HepG2 (cell line): ENCODE data around the gene E2F1. TPM values are rescaled to one million over a fixed set of nuclear protein-coding genes. Genes with fewer than 3 reads are reported as not detected.
A peak's percentile ranks its signal among the peaks of the same experiment; 100 is the strongest.

Experiments used
- FOXJ3 ChIP-seq: sonication (generic); formaldehyde crosslinking; IDR thresholded peaks from 2 replicates; pipeline ENCODE4 v1.4.0; 2020; ENCODE audit warnings: missing genetic modification reagents, mild to moderate bottlenecking, borderline replicate concordance
- FOXK2 ChIP-seq: fragments of 450-650 bp; IDR thresholded peaks from 2 replicates; pipeline ENCODE4 v1.6.1; 2016
- HHEX ChIP-seq: IDR thresholded peaks from 2 replicates; pipeline ENCODE4 v1.6.1; 2016; ENCODE audit warnings: control low read depth
- KLF11 ChIP-seq: IDR thresholded peaks from 2 replicates; pipeline ENCODE4 v1.6.1; 2016; ENCODE audit warnings: missing compliant biosample characterization
- RNF219 ChIP-seq: sonication (generic); formaldehyde crosslinking; IDR thresholded peaks from 2 replicates; pipeline ENCODE4 v1.5.0; 2020; ENCODE audit warnings: mild to moderate bottlenecking, missing genetic modification reagents
- TEF ChIP-seq: sonication (generic); formaldehyde crosslinking; IDR thresholded peaks from 2 replicates; pipeline ENCODE4 v1.5.0; 2020; ENCODE audit warnings: missing genetic modification reagents
- TOPORS ChIP-seq: sonication (generic); formaldehyde crosslinking; IDR thresholded peaks from 2 replicates; pipeline ENCODE4 v1.8.0; 2023; ENCODE audit warnings: mild to moderate bottlenecking, missing genetic modification reagents
- TRIM24 ChIP-seq: sonication (generic); formaldehyde crosslinking; IDR thresholded peaks from 2 replicates; pipeline ENCODE4 v1.8.0; 2022; ENCODE audit warnings: mild to moderate bottlenecking, missing genetic modification reagents
- ZFP36 ChIP-seq: fragments of 150-350 bp; IDR thresholded peaks from 2 replicates; pipeline ENCODE4 v1.6.1; 2018; ENCODE audit warnings: borderline replicate concordance, low read length, low read depth; ENCODE audit not compliant: partially characterized antibody
- ZNF264 ChIP-seq: sonication (generic); formaldehyde crosslinking; IDR thresholded peaks from 2 replicates; pipeline ENCODE4 v1.4.0; 2020; ENCODE audit warnings: missing genetic modification reagents
- ZNF431 ChIP-seq: sonication (generic); formaldehyde crosslinking; IDR thresholded peaks from 2 replicates; pipeline ENCODE4 v1.9.0; 2022; ENCODE audit warnings: missing genetic modification reagents, low read depth, mild to moderate bottlenecking, borderline replicate concordance
- ZNF510 ChIP-seq: sonication (generic); formaldehyde crosslinking; IDR thresholded peaks from 2 replicates; pipeline ENCODE4 v1.4.0; 2020; ENCODE audit warnings: low read depth, mild to moderate bottlenecking, missing genetic modification reagents
- ZNF709 ChIP-seq: sonication (generic); formaldehyde crosslinking; IDR thresholded peaks from 2 replicates; pipeline ENCODE4 v1.5.0; 2020; ENCODE audit warnings: mild to moderate bottlenecking, missing genetic modification reagents
- ZNF713 ChIP-seq: sonication (generic); formaldehyde crosslinking; IDR thresholded peaks from 2 replicates; pipeline ENCODE4 v1.4.0; 2020; ENCODE audit warnings: mild to moderate bottlenecking, missing genetic modification reagents
- ZNF850 ChIP-seq: sonication (generic); formaldehyde crosslinking; conservative IDR thresholded peaks from 2 replicates; pipeline ENCODE4 v1.9.0; 2021; ENCODE audit warnings: mild to moderate bottlenecking, missing genetic modification reagents
- polyA plus RNA-seq, 8 experiments: library from polyadenylated mRNA; depleted of rRNA in 3 of 8; stranded (reverse) in 7 of 8; unstranded in 1 of 8; fragments of >200 nt; fragmentation: Illumina TruSeq in 4 of 8; extraction: Trizol in 4 of 8; gene quantifications; 2 replicates each; pipeline versions ENCODE4 v1.2.1 to v1.2.3, GENCODE V29; 2011 to 2016; ENCODE audit warnings: low read depth in 4 of 8, missing spikeins in 1 of 8, mixed read lengths in 1 of 8; ENCODE audit not compliant: insufficient read depth in 1 of 8
- total RNA-seq, 5 experiments: library from RNA; depleted of rRNA; stranded (reverse); fragments of >200 nt; fragmentation: Illumina TruSeq; extraction: Trizol; gene quantifications; 2 replicates each; pipeline ENCODE4 v1.2.3, GENCODE V29; 2016; ENCODE audit warnings: low read depth in 1 of 5
- TF ChIP-seq, protein P1 (sequence below): IDR thresholded peaks from 2 replicates; pipeline ENCODE4 v1.6.1; 2016; ENCODE audit warnings: mild to moderate bottlenecking, missing biosample characterization, missing genetic modification reagents
- TF ChIP-seq, protein P2 (sequence below): sonication (generic); formaldehyde crosslinking; IDR thresholded peaks from 2 replicates; pipeline ENCODE4 v1.4.0; 2020; ENCODE audit warnings: missing genetic modification reagents, borderline replicate concordance
- TF ChIP-seq, protein P3 (sequence below): sonication (generic); formaldehyde crosslinking; IDR thresholded peaks from 2 replicates; pipeline ENCODE4 v1.4.0; 2020; ENCODE audit warnings: mild to moderate bottlenecking, missing genetic modification reagents
- TF ChIP-seq, protein P4 (sequence below): sonication (generic); formaldehyde crosslinking; IDR thresholded peaks from 2 replicates; pipeline ENCODE4 v1.4.0; 2020; ENCODE audit warnings: missing genetic modification reagents, borderline replicate concordance

The E2F1 gene
- total and polyA plus RNA-seq, 2 of the 13 experiments (the other 11 are each of a cell fraction or from before 2014, with no cell fraction given) = 25.5 to 39.4 TPM

GRCh38 chr20:33663161-33664084 is 22.8 kb downstream of the E2F1 start (continued):
- TF ChIP-seq TEF (CRISPR knock-in tag) (peak; percentile 58; the same call in 1 of the 2 replicates), TRIM24 (peak; percentile 23; the same call in 1 of the 2 replicates), FOXJ3 (CRISPR knock-in tag) (peak; percentile 61; the same call in 1 of the 2 replicates), ZNF264 (CRISPR knock-in tag) (0 out of 2 replicates have a peak, but pooled peaks have one; percentile 69), ZNF850 (CRISPR knock-in tag) (peak; percentile 84; the same call in 1 of the 2 replicates), ZNF709 (peak; percentile 96), HHEX (CRISPR knock-in tag) (no peak), ZFP36 (no peak), RNF219 (CRISPR knock-in tag) (no peak), KLF11 (CRISPR knock-in tag) (no peak; the same call in 1 of the 2 replicates), ZNF510 (CRISPR knock-in tag) (peak; percentile 51; the same call in 1 of the 2 replicates), ZNF431 (CRISPR knock-in tag) (peak; percentile 86; the same call in 1 of the 2 replicates), ZNF713 (CRISPR knock-in tag) (peak; percentile 97), TOPORS (CRISPR knock-in tag) (peak; percentile 99), FOXK2 (no peak)
- TF ChIP-seq, protein P1, sequence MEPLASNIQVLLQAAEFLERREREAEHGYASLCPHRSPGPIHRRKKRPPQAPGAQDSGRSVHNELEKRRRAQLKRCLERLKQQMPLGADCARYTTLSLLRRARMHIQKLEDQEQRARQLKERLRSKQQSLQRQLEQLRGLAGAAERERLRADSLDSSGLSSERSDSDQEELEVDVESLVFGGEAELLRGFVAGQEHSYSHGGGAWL = peak; percentile 94
- TF ChIP-seq, protein P2, sequence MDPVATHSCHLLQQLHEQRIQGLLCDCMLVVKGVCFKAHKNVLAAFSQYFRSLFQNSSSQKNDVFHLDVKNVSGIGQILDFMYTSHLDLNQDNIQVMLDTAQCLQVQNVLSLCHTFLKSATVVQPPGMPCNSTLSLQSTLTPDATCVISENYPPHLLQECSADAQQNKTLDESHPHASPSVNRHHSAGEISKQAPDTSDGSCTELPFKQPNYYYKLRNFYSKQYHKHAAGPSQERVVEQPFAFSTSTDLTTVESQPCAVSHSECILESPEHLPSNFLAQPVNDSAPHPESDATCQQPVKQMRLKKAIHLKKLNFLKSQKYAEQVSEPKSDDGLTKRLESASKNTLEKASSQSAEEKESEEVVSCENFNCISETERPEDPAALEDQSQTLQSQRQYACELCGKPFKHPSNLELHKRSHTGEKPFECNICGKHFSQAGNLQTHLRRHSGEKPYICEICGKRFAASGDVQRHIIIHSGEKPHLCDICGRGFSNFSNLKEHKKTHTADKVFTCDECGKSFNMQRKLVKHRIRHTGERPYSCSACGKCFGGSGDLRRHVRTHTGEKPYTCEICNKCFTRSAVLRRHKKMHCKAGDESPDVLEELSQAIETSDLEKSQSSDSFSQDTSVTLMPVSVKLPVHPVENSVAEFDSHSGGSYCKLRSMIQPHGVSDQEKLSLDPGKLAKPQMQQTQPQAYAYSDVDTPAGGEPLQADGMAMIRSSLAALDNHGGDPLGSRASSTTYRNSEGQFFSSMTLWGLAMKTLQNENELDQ (CRISPR knock-in tag) = no peak; the same call in 1 of the 2 replicates
- TF ChIP-seq, protein P3, sequence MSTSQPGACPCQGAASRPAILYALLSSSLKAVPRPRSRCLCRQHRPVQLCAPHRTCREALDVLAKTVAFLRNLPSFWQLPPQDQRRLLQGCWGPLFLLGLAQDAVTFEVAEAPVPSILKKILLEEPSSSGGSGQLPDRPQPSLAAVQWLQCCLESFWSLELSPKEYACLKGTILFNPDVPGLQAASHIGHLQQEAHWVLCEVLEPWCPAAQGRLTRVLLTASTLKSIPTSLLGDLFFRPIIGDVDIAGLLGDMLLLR = peak; percentile 90
- TF ChIP-seq, protein P4, sequence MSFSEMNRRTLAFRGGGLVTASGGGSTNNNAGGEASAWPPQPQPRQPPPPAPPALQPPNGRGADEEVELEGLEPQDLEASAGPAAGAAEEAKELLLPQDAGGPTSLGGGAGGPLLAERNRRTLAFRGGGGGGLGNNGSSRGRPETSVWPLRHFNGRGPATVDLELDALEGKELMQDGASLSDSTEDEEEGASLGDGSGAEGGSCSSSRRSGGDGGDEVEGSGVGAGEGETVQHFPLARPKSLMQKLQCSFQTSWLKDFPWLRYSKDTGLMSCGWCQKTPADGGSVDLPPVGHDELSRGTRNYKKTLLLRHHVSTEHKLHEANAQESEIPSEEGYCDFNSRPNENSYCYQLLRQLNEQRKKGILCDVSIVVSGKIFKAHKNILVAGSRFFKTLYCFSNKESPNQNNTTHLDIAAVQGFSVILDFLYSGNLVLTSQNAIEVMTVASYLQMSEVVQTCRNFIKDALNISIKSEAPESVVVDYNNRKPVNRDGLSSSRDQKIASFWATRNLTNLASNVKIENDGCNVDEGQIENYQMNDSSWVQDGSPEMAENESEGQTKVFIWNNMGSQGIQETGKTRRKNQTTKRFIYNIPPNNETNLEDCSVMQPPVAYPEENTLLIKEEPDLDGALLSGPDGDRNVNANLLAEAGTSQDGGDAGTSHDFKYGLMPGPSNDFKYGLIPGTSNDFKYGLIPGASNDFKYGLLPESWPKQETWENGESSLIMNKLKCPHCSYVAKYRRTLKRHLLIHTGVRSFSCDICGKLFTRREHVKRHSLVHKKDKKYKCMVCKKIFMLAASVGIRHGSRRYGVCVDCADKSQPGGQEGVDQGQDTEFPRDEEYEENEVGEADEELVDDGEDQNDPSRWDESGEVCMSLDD = no peak; the same call in 1 of the 2 replicates
